Measurements from ENCODE around the gene ECE1.
"Not testable (repeated sequence)": the region's sequence is repeated elsewhere in the genome, so short reads cannot be mapped to it uniquely, and the experiment has no call there.

The ECE1 gene

DNA sequence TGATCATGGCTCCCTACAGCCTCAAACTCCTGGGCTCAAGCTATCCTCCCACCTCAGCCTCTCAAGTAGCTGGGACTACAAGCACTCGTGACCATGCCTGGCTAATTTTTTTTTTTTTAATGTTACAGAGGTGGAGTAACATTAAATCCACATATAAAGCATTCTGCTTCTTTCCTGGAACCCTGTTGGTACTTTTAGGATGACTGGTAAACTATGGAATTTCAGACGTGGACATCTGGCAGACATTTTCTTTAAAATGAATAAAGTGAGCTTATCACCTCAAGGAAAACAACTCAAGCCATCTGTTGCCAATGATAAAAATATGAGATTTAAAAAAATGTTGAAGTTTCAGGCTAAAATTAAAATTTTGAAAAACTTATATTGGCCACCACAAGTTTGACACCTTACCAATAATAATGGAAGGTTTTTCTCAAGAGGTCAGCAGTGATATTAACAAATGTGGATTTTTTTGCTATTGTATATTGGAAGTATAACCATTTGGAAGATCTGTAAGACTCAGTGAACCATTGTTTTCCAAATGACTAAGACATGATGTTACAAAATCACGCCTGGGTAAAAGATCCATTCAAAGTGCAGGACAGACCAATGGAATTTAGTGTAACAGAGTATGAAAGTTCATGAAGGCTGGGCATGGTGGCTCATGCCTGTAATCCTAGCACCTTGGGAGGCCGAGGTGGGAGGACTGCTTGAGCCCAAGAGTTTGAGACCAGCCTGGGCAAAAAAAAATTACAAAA is 60.8 kb downstream of the ECE1 start:
- in situ Hi-C loops (cut with HindIII; ENCODE audit: low sequenced_read_pairs): loop anchor here (25.0 kb wide), 1 partner anchor 108 kb away; no protein-coding TSS in a partner anchor
- H3K4me3 ChIP-seq (ENCODE audit: low read depth, low read length): no peak overlapping the region
- no peak for TF ChIP-seq CTCF (IDR thresholded peaks at IDR 0.05; ENCODE audit: low read depth, low read length)
- DNase-seq (ENCODE audit: low read depth, low spot score): peak; percentile 72

- not testable (repeated sequence) for DNase-seq (ENCODE audit: low read depth, low spot score); H3K4me3 ChIP-seq (ENCODE audit: low read depth, low read length)
- in situ Hi-C loops (cut with HindIII; ENCODE audit: low sequenced_read_pairs): loop anchor here (25.0 kb wide), 1 partner anchor 109 kb away; no protein-coding TSS in a partner anchor
These were observed 62.0 kb downstream of the ECE1 start for GRCh38 chr1:21228224-21228623.

DNA sequence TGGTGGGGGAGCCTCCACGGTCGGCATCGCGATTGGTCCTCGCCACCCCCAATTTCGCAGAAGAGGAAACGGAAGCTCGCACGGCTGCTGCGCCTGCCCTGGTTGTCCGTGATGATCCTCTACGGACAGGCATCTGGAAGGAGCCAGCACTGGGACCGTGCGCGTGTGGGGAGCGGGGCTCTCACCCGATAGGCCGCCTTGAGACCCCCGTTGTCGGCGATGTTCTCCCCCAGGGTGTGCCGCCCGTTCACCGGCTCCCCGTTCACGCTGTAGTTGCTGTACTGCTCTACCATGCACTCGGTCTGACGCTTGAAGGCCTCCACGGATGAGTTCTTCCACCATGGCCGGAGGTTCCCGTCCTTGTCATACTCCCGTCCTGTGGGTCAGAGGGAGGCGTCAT is 65.2 kb downstream of the ECE1 start:
- DNase-seq (ENCODE audit: low read depth, low spot score): no peak
- no peak for TF ChIP-seq CTCF (IDR thresholded peaks at IDR 0.05; ENCODE audit: low read depth, low read length)
- in situ Hi-C loops (cut with HindIII; ENCODE audit: low sequenced_read_pairs): loop anchor here (25.0 kb wide), 1 partner anchor 112 kb away; no protein-coding TSS in a partner anchor
- no peak overlapping the region for H3K4me3 ChIP-seq (ENCODE audit: low read depth, low read length)

DNA sequence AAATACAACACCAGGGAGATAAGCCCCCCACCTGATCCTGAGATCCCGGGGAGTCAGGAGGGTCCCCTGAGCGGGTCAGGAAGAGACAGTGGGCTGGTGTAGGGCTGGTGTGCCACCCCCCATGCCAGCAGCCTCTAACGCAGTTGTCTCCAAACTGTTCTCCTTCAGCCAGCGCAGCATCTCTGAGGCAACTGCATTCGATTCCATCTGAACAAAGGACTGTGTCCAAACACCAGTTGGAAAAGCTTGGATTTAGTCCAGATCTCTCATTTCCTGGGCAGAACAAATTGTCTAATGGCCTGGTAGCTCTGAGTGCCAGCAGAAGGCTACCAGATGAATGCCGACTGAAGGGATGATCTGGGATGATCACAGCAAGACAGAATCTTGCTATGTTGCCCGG is 69.4 kb downstream of the ECE1 start:
- in situ Hi-C loops (cut with HindIII; ENCODE audit: low sequenced_read_pairs): no loop called here
- peak; percentile 21 for DNase-seq (ENCODE audit: low read depth, low spot score)
- H3K4me3 ChIP-seq (ENCODE audit: low read depth, low read length): no peak overlapping the region
- TF ChIP-seq CTCF (IDR thresholded peaks at IDR 0.05; ENCODE audit: low read depth, low read length): no peak

- no peak for TF ChIP-seq CTCF (IDR thresholded peaks at IDR 0.05; ENCODE audit: low read depth, low read length)
- no peak overlapping the region for H3K4me3 ChIP-seq (ENCODE audit: low read depth, low read length)
- in situ Hi-C loops (cut with HindIII; ENCODE audit: low sequenced_read_pairs): no loop called here
- DNase-seq (ENCODE audit: low read depth, low spot score): no peak
These were observed 70.6 kb downstream of the ECE1 start for GRCh38 chr1:21219674-21220073.

DNA sequence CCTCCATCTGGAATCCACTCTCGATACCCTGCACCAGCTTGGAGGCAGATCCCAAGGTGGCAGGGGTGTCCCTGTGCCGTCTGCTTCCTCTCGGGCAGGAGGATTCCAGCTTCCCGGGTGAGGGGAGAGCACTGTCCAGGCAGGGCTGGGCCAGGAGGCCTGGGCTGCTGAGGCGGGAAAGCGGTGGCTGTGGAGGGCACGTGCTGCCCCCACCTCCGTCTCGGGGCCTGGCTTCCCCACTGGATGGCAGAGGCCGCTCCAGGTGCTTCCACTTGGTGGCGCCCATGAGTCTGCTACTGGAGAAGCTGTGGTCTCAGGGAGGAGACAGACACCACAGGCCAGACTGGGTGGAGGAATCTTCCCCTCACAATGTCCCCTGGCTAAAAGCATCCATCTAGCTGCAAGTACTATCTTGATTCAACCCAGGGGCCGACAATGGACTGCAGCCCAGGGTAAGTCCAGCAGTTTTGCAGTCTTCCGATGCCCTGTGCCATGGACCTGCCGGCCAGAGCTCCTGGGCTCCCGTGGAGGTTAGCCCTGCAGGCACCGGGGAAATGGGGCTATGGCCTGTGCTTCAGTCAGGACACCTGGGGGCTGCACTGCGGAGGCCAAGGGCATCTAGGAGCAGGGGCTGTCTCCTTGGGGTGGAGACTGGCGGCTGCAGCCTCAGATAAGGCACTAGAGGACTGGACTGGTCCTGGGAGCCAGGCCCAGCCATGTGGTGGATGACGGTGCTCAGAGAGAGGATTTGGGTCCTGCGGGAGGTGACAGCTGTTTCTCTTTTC is 72.3 kb downstream of the ECE1 start:
- no peak for DNase-seq (ENCODE audit: low read depth, low spot score)
- in situ Hi-C loops (cut with HindIII; ENCODE audit: low sequenced_read_pairs): no loop called here
- peak; percentile 61 for TF ChIP-seq CTCF (IDR thresholded peaks at IDR 0.05; ENCODE audit: low read depth, low read length)
- no peak overlapping the region for H3K4me3 ChIP-seq (ENCODE audit: low read depth, low read length)
